SU-DHL-6 (cell line): ENCODE measurements around the gene DMD.

Experiments used
- H2AFZ ChIP-seq: fragments of 200-600 bp; sonication (generic); 2 replicates; pipeline ENCODE4 v1.6.1; 2014; ENCODE audit warnings: low read depth, mild to moderate bottlenecking, moderate library complexity, mixed read lengths, antibody characterized with exemption, low read length; ENCODE audit not compliant: severe bottlenecking
- H3F3A ChIP-seq: fragments of 200-600 bp; shearing (Covaris generic); 2 replicates; pipeline ENCODE4 v1.6.0; 2016; ENCODE audit warnings: antibody characterized with exemption, mild to moderate bottlenecking; ENCODE audit not compliant: insufficient read depth
- H3K27ac ChIP-seq: fragments of 200-600 bp; sonication (generic); 2 replicates; pipeline ENCODE4 v1.5.1; 2016; ENCODE audit warnings: low read depth, mild to moderate bottlenecking, low read length, moderate library complexity, mixed read lengths
- H3K27me3 ChIP-seq: fragments of 200-600 bp; sonication (generic), shearing (Covaris generic); 2 replicates; pipeline ENCODE4 v1.6.0; 2014; ENCODE audit warnings: mild to moderate bottlenecking, low read length
- H3K36me3 ChIP-seq: fragments of 200-600 bp; sonication (generic); 2 replicates; pipeline ENCODE4 v1.6.1; 2014; ENCODE audit warnings: mild to moderate bottlenecking, low read length, mixed read lengths
- H3K4me2 ChIP-seq: fragments of 300-600, 200-600 bp; shearing (Covaris generic), sonication (generic); 2 replicates; pipeline ENCODE4 v1.6.0; 2014; ENCODE audit warnings: low read length, low read depth, mild to moderate bottlenecking; ENCODE audit not compliant: poor library complexity, severe bottlenecking
- H3K4me3 ChIP-seq: fragments of 200-600 bp; sonication (generic); 2 replicates; pipeline ENCODE4 v1.5.1; 2014; ENCODE audit warnings: antibody characterized with exemption, low read length, mild to moderate bottlenecking, mixed read lengths; ENCODE audit not compliant: insufficient read depth, poor library complexity, severe bottlenecking
- H3K79me2 ChIP-seq: fragments of 200-600 bp; sonication (generic); 2 replicates; pipeline ENCODE4 v1.6.1; 2014; ENCODE audit warnings: mild to moderate bottlenecking, low read length, moderate library complexity; ENCODE audit not compliant: insufficient read depth
- H3K9ac ChIP-seq: fragments of 200-600 bp; sonication (generic); 2 replicates; pipeline ENCODE4 v1.7.0; 2014; ENCODE audit warnings: mild to moderate bottlenecking, low read length
- H3K9me2 ChIP-seq: fragments of 200-600 bp; sonication (generic); replicated peaks from 2 replicates; pipeline ENCODE4 v1.6.1; 2014; ENCODE audit warnings: low read length; ENCODE audit not compliant: insufficient read depth
- H3K9me3 ChIP-seq: fragments of 200-600 bp; sonication (generic); 2 replicates; pipeline ENCODE4 v1.6.1; 2014; ENCODE audit warnings: low read length, mixed read lengths; ENCODE audit not compliant: insufficient read depth
- H4K20me1 ChIP-seq: fragments of 200-600 bp; sonication (generic); 2 replicates; pipeline ENCODE4 v1.6.1; 2014; ENCODE audit warnings: low read depth, mild to moderate bottlenecking, antibody characterized with exemption, low read length, moderate library complexity, mixed read lengths
- EZH2phosphoT487 ChIP-seq: fragments of 200-600 bp; sonication (generic), shearing (Covaris generic); conservative IDR thresholded peaks from 2 replicates; pipeline ENCODE4 v1.6.1; 2018; ENCODE audit warnings: mild to moderate bottlenecking, antibody characterized with exemption, low read length, moderate library complexity, mixed read lengths
- TF ChIP-seq, protein P1 (sequence below): fragments of 200-600 bp; sonication (generic); IDR thresholded peaks from one replicate; pipeline ENCODE4 v1.5.1; 2017; ENCODE audit warnings: antibody characterized with exemption, mild to moderate bottlenecking, low read length, moderate library complexity; ENCODE audit not compliant: insufficient read depth, poor library complexity, severe bottlenecking

The DMD gene

DNA sequence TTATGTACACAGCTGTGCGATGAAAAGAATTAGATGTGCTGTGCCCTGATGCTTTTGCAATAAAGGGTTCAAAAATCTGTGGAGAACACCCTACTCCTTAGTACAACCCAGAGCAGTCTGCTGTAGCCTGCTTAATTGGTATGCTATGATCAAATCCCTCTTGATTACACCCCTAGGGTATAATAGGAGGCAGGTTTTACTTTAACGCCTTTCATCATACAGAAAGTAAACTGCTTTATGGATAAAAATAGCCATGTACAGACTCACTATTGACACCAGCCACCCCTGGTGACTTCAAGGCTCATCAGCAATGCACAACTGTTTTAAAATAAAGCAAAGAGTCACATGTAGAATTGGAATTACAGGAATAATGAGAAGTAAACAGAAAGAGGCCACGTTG is 315.3 kb downstream of the DMD start:
- Histone ChIP-seq H3K4me3 (no peak overlapping the region), H3K9me2 (no peaks in the 10 kb centered on the region), H2AFZ (no peak overlapping the region), H3K4me2 (no peak overlapping the region), H3K27ac (no peak overlapping the region), H3F3A (no peaks in the 10 kb centered on the region), H3K27me3 (no peaks in the 10 kb centered on the region), H4K20me1 (no peaks in the 10 kb centered on the region), H3K79me2 (no peaks in the 10 kb centered on the region), H3K9ac (no peak overlapping the region), H3K9me3 (no peaks in the 10 kb centered on the region), H3K36me3 (no peaks in the 10 kb centered on the region)
- TF ChIP-seq, protein P1, sequence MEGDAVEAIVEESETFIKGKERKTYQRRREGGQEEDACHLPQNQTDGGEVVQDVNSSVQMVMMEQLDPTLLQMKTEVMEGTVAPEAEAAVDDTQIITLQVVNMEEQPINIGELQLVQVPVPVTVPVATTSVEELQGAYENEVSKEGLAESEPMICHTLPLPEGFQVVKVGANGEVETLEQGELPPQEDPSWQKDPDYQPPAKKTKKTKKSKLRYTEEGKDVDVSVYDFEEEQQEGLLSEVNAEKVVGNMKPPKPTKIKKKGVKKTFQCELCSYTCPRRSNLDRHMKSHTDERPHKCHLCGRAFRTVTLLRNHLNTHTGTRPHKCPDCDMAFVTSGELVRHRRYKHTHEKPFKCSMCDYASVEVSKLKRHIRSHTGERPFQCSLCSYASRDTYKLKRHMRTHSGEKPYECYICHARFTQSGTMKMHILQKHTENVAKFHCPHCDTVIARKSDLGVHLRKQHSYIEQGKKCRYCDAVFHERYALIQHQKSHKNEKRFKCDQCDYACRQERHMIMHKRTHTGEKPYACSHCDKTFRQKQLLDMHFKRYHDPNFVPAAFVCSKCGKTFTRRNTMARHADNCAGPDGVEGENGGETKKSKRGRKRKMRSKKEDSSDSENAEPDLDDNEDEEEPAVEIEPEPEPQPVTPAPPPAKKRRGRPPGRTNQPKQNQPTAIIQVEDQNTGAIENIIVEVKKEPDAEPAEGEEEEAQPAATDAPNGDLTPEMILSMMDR, result no peak
- TF ChIP-seq EZH2phosphoT487, result no peak

DNA sequence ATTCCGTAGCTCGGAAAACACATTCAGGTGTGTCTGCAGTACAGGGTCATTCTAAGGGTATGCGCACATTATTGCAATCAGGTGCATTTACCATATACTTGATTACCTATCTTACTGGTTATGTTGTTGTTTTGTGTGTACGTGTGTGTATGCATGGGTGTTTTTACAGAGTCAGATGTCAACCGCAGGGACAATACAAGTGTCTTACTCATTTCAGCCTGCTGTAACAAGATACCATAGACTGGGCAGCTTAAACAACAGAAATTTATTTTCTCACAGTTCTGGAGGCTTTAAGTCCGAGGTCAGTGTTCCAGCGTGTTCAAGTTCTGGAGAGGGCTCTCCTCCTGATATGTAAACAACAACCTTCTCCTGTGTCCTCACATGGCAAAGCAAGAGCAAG is 316.7 kb downstream of the DMD start:
- no peak overlapping the region for H2AFZ ChIP-seq
- H3F3A ChIP-seq, result no peaks in the 10 kb centered on the region
- H4K20me1 ChIP-seq, result no peaks in the 10 kb centered on the region
- H3K9me3 ChIP-seq, result no peaks in the 10 kb centered on the region
- TF ChIP-seq EZH2phosphoT487, result no peak
- TF ChIP-seq, protein P1, result no peak
- no peaks in the 10 kb centered on the region for H3K36me3 ChIP-seq
- no peak overlapping the region for H3K9ac ChIP-seq
- no peaks in the 10 kb centered on the region for H3K79me2 ChIP-seq
- H3K4me2 ChIP-seq, result no peak overlapping the region
- H3K4me3 ChIP-seq, result no peak overlapping the region
- no peaks in the 10 kb centered on the region for H3K9me2 ChIP-seq
- no peak overlapping the region for H3K27ac ChIP-seq
- no peaks in the 10 kb centered on the region for H3K27me3 ChIP-seq

DNA sequence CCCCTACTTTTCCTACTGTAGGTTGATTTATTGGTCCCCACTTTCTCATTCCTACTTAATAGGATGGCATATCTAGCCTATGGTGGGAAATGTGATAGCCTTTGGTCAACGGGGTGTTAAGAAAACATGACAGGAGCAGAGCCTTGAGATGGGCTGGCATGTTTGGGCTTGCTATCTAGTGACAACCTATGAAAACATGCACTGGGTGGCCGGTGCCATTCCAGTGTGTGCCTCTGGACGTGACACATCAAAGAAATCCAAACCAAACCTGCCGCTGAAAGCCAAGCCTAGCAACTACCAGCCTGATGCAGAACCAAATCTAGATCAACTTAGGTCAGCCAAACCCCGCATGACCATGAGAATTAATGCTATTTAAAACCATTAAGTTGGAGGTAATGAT is 317.6 kb downstream of the DMD start:
- Histone ChIP-seq H3K4me3 (no peak overlapping the region), H3K27ac (no peak overlapping the region), H3K79me2 (no peaks in the 10 kb centered on the region), H3K4me2 (no peak overlapping the region), H3K9me3 (no peaks in the 10 kb centered on the region), H4K20me1 (no peaks in the 10 kb centered on the region), H3K9ac (no peak overlapping the region), H2AFZ (no peak overlapping the region), H3K27me3 (no peaks in the 10 kb centered on the region), H3K9me2 (no peaks in the 10 kb centered on the region), H3K36me3 (no peaks in the 10 kb centered on the region), H3F3A (no peaks in the 10 kb centered on the region)
- TF ChIP-seq, protein P1, result no peak
- TF ChIP-seq EZH2phosphoT487, result no peak

DNA sequence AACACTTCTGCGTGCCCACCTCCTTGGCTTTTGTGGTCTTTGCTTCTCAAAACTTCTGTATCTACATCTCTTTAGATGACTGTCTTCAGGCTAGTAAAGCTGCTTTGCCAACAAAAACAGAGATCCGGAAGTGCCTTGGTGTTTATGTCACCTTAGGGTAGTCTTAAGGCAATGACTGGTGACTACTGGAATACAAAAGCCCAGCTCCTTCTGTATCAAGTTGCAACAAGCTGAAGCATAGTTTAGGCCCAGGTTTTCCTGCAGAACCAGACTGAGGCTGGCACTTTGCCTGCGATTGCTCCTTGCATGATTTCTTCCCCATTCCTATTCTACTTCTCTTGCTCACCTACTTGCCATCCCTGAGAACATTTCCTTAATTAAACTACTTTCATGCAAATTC is 333.8 kb downstream of the DMD start:
- no peak overlapping the region for H3K4me3 ChIP-seq
- no peaks in the 10 kb centered on the region for H3K9me3 ChIP-seq
- H3K27ac ChIP-seq, result no peak overlapping the region
- no peak overlapping the region for H3K4me2 ChIP-seq
- no peaks in the 10 kb centered on the region for H3F3A ChIP-seq
- H4K20me1 ChIP-seq, result no peaks in the 10 kb centered on the region
- no peaks in the 10 kb centered on the region for H3K79me2 ChIP-seq
- H3K27me3 ChIP-seq, result no peaks in the 10 kb centered on the region
- no peak overlapping the region for H3K9ac ChIP-seq
- no peaks in the 10 kb centered on the region for H3K9me2 ChIP-seq
- TF ChIP-seq EZH2phosphoT487, result no peak
- TF ChIP-seq, protein P1, result no peak
- H3K36me3 ChIP-seq, result no peaks in the 10 kb centered on the region
- H2AFZ ChIP-seq, result no peak overlapping the region
